K562 (cell line): ENCODE results near the gene PLXNA3. TPM values are rescaled to one million over a fixed set of nuclear protein-coding genes. Genes with fewer than 3 reads are reported as not detected.

ENCODE experiments used
- ATF1 ChIP-seq, 2 experiments: fragments of 450-650 bp in 1 of 2; IDR thresholded peaks; 2 replicates each; pipeline ENCODE4 v1.6.1; 2016; ENCODE audit warnings: missing compliant biosample characterization in 1 of 2, missing genetic modification characterization in 1 of 2
- CHD4 ChIP-seq: fragments of 200-600 bp; sonication (generic); IDR thresholded peaks from 3 replicates; pipeline ENCODE4 v1.6.1; 2012; ENCODE audit warnings: low read depth, mild to moderate bottlenecking, mixed read lengths, low read length, inconsistent platforms; ENCODE audit not compliant: insufficient read depth, insufficient replicate concordance, poor library complexity, severe bottlenecking
- CREM ChIP-seq: IDR thresholded peaks from 2 replicates; pipeline ENCODE4 v1.6.1; 2014; ENCODE audit warnings: antibody characterized with exemption, low read depth
- CSDE1 ChIP-seq, 2 experiments: fragments of 450-650 bp; IDR thresholded peaks; 2 replicates each; pipeline ENCODE4 v1.6.1; 2016; ENCODE audit warnings: mild to moderate bottlenecking in 1 of 2
- EGR1 ChIP-seq: fragments of 450-650 bp; conservative IDR thresholded peaks from 2 replicates; pipeline ENCODE4 v1.6.1; 2017; ENCODE audit warnings: mild to moderate bottlenecking
- EP300 ChIP-seq: IDR thresholded peaks from 2 replicates; pipeline ENCODE4 v1.6.1; 2012; ENCODE audit warnings: low read length, improper control_type of control experiment
- GMEB1 ChIP-seq: fragments of 250-450 bp; sonication (Bioruptor Pico); IDR thresholded peaks from 2 replicates; pipeline ENCODE4 v1.4.0; 2020; ENCODE audit warnings: mild to moderate bottlenecking
- HDGF ChIP-seq: fragments of 450-650 bp; IDR thresholded peaks from 2 replicates; pipeline ENCODE4 v1.6.1; 2016
- HNRNPLL ChIP-seq: fragments of 200-400 bp; formaldehyde crosslinking; IDR thresholded peaks from 2 replicates; pipeline ENCODE4 v1.6.1; 2017; ENCODE audit warnings: low read length, low read depth, mild to moderate bottlenecking; ENCODE audit not compliant: poor library complexity, severe bottlenecking
- JUNB ChIP-seq: fragments of 450-650 bp; formaldehyde crosslinking; conservative IDR thresholded peaks from 2 replicates; pipeline ENCODE4 v1.4.0; 2020; ENCODE audit warnings: mild to moderate bottlenecking
- NUFIP1 ChIP-seq: fragments of 450-650 bp; IDR thresholded peaks from 2 replicates; pipeline ENCODE4 v1.6.1; 2018; ENCODE audit not compliant: partially characterized antibody
- PRMT5 ChIP-seq: sonication (generic); formaldehyde crosslinking; IDR thresholded peaks from 2 replicates; pipeline ENCODE4 v1.5.0; 2020; ENCODE audit warnings: missing genetic modification reagents
- RBFOX2 ChIP-seq: fragments of 200-400 bp; formaldehyde crosslinking; IDR thresholded peaks from 2 replicates; pipeline ENCODE4 v1.6.1; 2017; ENCODE audit warnings: low read depth, mild to moderate bottlenecking, low read length, moderate library complexity
- SRSF1 ChIP-seq: fragments of 200-400 bp; formaldehyde crosslinking; IDR thresholded peaks from 2 replicates; pipeline ENCODE4 v1.6.1; 2017; ENCODE audit warnings: mild to moderate bottlenecking, low read depth, low read length, moderate library complexity
- SRSF3 ChIP-seq: fragments of 200-400 bp; formaldehyde crosslinking; IDR thresholded peaks from 2 replicates; pipeline ENCODE4 v1.6.1; 2016; ENCODE audit warnings: mild to moderate bottlenecking, low read length, moderate library complexity; ENCODE audit not compliant: insufficient read depth
- TFAP4 ChIP-seq: sonication (generic); formaldehyde crosslinking; IDR thresholded peaks from 2 replicates; pipeline ENCODE4 v1.8.0; 2022; ENCODE audit warnings: missing genetic modification reagents, mild to moderate bottlenecking, moderate library complexity, borderline replicate concordance
- ZNF124 ChIP-seq: sonication (generic); formaldehyde crosslinking; IDR thresholded peaks from 2 replicates; pipeline ENCODE4 v1.8.1; 2022; ENCODE audit warnings: missing genetic modification reagents
- ZNF778 ChIP-seq: fragments of 450-650 bp; formaldehyde crosslinking; IDR thresholded peaks from 2 replicates; pipeline ENCODE4 v1.4.0; 2020; ENCODE audit warnings: mild to moderate bottlenecking, moderate library complexity
- ZNF785 ChIP-seq: fragments of 250-450 bp; sonication (Bioruptor Pico); IDR thresholded peaks from 2 replicates; pipeline ENCODE4 v1.4.0; 2020; ENCODE audit warnings: mild to moderate bottlenecking
- polyA plus RNA-seq, 8 experiments: library from polyadenylated mRNA; depleted of rRNA in 4 of 8; stranded (reverse) in 5 of 8; unstranded in 3 of 8; fragments of >200 nt; fragmentation: Nextera tagmentation in 2 of 8; fragmentation: Illumina TruSeq in 1 of 8; extraction: Ambion mirVana in 2 of 8; extraction: Trizol in 1 of 8; gene quantifications; 2 replicates each; pipeline versions ENCODE4 v1.2.1 to v1.2.3, GENCODE V29; 2011 to 2014; ENCODE audit warnings: inconsistent platforms in 1 of 8, missing spikeins in 1 of 8
- total RNA-seq, 7 experiments: library from RNA; depleted of rRNA in 6 of 7; stranded (reverse); fragments of >200 nt in 6 of 7; fragmentation: Illumina TruSeq in 2 of 7; extraction: Trizol in 2 of 7; gene quantifications; 2 replicates each; pipeline versions ENCODE4 v1.2.1 to v1.2.3, GENCODE V29; 2011 to 2021; ENCODE audit warnings: low replicate concordance in 1 of 7
- TF ChIP-seq, protein P1 (sequence below): fragments of 200-400 bp; formaldehyde crosslinking; IDR thresholded peaks from 2 replicates; pipeline ENCODE4 v1.6.1; 2017; ENCODE audit warnings: mild to moderate bottlenecking, low read depth, low read length, moderate library complexity
- TF ChIP-seq, protein P2 (sequence below): IDR thresholded peaks from 2 replicates; pipeline ENCODE4 v1.6.1; 2011; ENCODE audit not compliant: insufficient read length; ENCODE audit errors: extremely low read depth
- TF ChIP-seq, protein P3 (sequence below): fragments of 450-650 bp; IDR thresholded peaks from one replicate; pipeline ENCODE4 v1.6.1; 2018; ENCODE audit warnings: mild to moderate bottlenecking, moderate library complexity; ENCODE audit not compliant: partially characterized antibody

The PLXNA3 gene
- total and polyA plus RNA-seq, 9 of the 15 experiments (the other 6 are each of a cell fraction or from before 2014, with no cell fraction given), result 0.32 to 47.8 (median 7.5) TPM

DNA sequence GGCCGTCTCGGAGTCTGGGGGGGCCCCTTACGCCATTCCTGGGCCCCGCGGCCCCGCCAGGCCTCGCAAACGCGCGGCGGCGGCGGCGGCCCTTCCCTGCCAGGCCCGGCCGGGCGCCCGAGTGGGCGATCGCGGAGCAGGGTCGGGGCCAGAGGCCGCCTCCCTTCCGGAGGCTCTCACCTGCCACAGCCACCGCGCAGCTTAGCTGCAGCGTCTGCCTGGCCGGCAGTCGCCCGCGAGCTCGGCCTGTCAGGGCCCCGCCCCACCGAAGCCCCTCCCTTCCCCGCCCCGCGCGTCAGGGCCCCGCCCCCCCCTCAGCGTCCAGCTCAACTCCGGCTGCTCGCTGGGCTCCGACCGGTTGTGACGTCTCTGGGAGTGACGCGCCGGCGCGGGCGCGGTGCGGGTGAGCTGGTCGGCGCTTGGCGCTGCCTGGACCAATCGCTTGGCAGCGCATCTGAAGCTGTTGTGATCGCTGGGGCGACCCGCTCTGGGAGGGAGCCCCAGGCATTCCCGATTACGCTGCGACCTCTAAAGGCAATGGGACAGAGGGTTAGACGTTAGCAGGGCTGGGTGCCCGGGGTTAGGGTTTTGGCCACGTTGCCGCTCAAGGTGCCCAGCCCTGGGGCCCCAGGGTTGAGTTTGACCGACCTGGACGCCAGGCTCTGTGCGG, 32.5 kb downstream of the PLXNA3 start, which contains the start of gene SLC10A3 (continued):
- TF ChIP-seq, protein P1, sequence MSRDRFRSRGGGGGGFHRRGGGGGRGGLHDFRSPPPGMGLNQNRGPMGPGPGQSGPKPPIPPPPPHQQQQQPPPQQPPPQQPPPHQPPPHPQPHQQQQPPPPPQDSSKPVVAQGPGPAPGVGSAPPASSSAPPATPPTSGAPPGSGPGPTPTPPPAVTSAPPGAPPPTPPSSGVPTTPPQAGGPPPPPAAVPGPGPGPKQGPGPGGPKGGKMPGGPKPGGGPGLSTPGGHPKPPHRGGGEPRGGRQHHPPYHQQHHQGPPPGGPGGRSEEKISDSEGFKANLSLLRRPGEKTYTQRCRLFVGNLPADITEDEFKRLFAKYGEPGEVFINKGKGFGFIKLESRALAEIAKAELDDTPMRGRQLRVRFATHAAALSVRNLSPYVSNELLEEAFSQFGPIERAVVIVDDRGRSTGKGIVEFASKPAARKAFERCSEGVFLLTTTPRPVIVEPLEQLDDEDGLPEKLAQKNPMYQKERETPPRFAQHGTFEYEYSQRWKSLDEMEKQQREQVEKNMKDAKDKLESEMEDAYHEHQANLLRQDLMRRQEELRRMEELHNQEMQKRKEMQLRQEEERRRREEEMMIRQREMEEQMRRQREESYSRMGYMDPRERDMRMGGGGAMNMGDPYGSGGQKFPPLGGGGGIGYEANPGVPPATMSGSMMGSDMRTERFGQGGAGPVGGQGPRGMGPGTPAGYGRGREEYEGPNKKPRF, result no peak
- TF ChIP-seq, protein P2, sequence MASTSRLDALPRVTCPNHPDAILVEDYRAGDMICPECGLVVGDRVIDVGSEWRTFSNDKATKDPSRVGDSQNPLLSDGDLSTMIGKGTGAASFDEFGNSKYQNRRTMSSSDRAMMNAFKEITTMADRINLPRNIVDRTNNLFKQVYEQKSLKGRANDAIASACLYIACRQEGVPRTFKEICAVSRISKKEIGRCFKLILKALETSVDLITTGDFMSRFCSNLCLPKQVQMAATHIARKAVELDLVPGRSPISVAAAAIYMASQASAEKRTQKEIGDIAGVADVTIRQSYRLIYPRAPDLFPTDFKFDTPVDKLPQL, result no peak
- TF ChIP-seq CREM (peak; percentile 95), ZNF124 (no peak), TFAP4 (CRISPR knock-in tag) (peak; percentile 31; the same call in 1 of the 2 replicates), JUNB (CRISPR knock-in tag) (no peak), HNRNPLL (peak; percentile 22), EP300 (no peak), SRSF1 (no peak), HDGF (no peak), RBFOX2 (peak; percentile 89), SRSF3 (no peak), ZNF778 (no peak), ZNF785 (CRISPR knock-in tag) (no peak), EGR1 (no peak), CHD4 (no peak), PRMT5 (CRISPR knock-in tag) (no peak), CSDE1 (IDR thresholded peaks at IDR 0.05) (no peak), NUFIP1 (no peak), GMEB1 (0 out of 2 replicates have a peak, but pooled peaks have one; percentile 2), ATF1 (CRISPR knock-in tag; IDR thresholded peaks at IDR 0.05) (peak; percentile 53), ATF1 (tag; IDR thresholded peaks at IDR 0.05) (peak; percentile 77)
- TF ChIP-seq, protein P3, sequence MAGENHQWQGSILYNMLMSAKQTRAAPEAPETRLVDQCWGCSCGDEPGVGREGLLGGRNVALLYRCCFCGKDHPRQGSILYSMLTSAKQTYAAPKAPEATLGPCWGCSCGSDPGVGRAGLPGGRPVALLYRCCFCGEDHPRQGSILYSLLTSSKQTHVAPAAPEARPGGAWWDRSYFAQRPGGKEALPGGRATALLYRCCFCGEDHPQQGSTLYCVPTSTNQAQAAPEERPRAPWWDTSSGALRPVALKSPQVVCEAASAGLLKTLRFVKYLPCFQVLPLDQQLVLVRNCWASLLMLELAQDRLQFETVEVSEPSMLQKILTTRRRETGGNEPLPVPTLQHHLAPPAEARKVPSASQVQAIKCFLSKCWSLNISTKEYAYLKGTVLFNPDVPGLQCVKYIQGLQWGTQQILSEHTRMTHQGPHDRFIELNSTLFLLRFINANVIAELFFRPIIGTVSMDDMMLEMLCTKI, result no peak
